HG03097 (cell line): ENCODE results near the gene LCE1A.

Experiments used
- ATAC-seq: cut with Tn5 transposase; IDR thresholded peaks from one replicate; pipeline ENCODE4 v1.9.1; 2021; ENCODE audit not compliant: unreplicated experiment, low FRiP score

Gene LCE1A

GRCh38 chr1:152827173-152827572, at the start of gene LCE1A:
LCE1A (plus strand) TSS chr1:152827473; CDS start chr1:152827473, 0 bp downstream.
- no peak for ATAC-seq

GRCh38 chr1:152777510-152778137, 49.6 kb upstream of the LCE1A start:
- no peak for ATAC-seq

GRCh38 chr1:152783095-152783494, 44.2 kb upstream of the LCE1A start:
- ATAC-seq = no peak

DNA sequence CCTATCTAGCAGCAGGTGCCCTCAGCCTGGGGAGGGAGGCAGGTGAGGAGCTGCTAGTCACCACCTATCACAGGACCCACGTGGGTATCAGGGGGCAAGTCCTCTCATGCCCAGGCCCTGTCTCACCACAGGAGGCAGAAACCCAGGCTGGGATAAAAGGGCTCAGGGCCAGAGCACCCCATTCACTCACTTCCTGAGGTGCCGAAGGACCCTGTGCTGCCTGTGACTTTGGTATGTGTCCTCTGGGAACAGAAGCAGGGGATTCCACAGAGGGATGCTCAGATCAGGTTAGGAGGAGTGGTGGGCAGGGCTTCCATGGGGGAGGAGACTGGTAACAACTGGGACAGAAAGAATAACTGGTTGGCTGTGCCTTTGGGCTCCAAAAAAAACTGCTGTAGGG, 41.2 kb upstream of the LCE1A start, which contains the start of gene LCE1E:
TSS of gene LCE1E (plus strand) at position 181 of the 400 bp plus-strand sequence. CDS start 1,043 bp downstream, outside the sequence.
- ATAC-seq = no peak

GRCh38 chr1:152795686-152796085, 31.6 kb upstream of the LCE1A start:
- ATAC-seq = no peak

DNA sequence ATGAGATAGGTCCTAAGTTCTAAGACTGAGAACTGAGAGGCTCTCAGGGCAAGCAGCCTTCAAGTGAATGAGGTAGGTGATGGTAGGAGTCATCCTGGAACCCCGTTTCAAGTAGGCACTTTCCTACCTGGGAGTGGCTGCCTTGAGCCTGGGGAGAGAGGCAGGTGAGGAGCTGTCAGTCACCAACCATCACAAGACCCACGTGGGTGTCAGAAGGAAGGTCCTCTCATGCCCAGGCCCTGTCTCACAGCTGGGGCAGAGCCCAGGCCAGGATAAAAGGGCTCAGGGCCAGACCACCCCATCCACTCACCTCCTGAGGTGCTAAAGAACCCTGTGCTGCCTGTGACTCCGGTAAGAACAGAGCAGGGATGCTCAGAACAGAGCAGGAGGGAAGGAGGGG, 30.9 kb upstream of the LCE1A start, which contains the start of gene LCE1D:
TSS of gene LCE1D (plus strand) at position 301 of the 400 bp plus-strand sequence. CDS start 1,074 bp downstream, outside the sequence.
- no peak for ATAC-seq

DNA sequence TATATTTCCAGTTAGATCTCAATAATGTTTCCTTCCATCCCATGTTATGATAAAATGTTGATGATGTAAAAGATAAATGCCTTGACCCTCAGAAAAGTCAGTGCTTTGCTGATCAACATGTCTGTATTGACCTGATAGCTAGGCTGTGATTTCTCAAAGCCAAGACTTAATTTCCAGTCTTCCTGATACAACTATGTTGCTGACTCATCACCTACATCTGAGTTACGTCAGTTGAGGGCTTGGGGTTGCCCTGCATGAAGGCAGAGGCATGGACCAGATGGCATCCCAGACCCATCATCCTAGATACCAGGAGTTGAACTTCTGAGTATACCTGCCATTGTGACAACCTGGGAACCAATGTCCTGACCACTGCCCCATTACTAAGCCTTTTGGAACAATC, 25.9 kb upstream of the LCE1A start:
- ATAC-seq = no peak

- no peak for ATAC-seq
Measured at GRCh38 chr1:152806576-152806975, 20.7 kb upstream of the LCE1A start, which contains the start of gene LCE1C. LCE1C (minus strand) TSS chr1:152806651; CDS start chr1:152805478, 1,173 bp downstream.

GRCh38 chr1:152811050-152811449, 16.2 kb upstream of the LCE1A start:
- no peak for ATAC-seq

GRCh38 chr1:152811671-152812070, 15.6 kb upstream of the LCE1A start, which contains the start of gene LCE1B:
LCE1B (plus strand) TSS chr1:152811971; CDS start chr1:152812447, 476 bp downstream.
- no peak for ATAC-seq

DNA sequence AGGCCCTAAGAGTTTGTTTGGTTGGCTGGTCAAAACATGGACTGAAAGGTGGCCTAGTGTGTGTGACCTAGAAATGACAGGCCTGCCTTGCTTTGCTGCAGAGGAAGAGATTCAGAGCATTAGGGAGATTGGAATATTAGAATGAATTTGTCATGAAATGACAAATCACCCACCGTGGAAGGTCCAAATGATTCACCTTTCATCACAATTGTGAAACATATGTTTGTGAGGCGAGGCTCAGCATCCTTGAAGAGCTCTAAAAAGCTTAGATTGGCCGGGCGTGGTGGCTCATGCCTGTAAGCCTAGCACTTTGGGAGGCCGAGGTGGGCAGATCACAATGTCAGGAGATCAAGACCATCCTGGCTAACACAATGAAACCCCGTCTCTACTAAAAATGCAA, 10.0 kb upstream of the LCE1A start:
- ATAC-seq = no peak

DNA sequence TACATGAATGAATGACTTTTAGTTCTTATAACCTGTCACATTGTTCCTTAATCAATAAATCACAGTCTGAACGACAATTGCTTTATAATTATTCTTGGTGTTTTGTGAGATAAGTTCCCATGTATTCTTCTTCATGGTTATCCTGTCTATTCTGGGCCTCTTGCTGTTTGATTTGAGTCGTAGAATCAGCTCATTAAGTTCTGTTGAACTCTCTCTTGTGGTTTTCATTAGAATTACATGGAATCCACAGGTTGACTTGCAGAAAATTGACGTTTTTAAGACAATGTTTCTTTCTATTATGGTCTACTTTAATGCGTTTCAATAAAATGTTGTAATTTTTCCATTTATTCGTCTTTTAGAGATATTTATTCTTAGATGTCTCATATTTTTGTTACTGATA, 4.0 kb upstream of the LCE1A start:
- no peak for ATAC-seq

DNA sequence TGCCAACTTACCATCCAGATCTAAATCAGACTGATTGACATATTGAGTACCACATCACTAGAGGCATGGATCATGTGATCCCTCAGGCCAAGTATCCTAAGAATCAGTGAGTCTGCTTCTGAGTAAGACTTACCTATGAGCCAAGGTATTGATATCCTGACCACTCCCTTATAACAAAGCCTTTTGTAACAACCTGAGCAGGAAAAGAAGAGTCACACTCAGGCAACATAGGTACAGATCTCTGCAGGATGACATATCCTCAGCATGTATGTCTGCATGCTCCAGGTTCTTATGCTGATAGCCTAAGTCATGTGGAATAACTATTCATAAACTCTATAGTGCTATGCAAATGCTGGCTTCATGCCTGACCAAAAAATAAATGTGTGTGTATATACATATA, 2.3 kb upstream of the LCE1A start:
- no peak for ATAC-seq

DNA sequence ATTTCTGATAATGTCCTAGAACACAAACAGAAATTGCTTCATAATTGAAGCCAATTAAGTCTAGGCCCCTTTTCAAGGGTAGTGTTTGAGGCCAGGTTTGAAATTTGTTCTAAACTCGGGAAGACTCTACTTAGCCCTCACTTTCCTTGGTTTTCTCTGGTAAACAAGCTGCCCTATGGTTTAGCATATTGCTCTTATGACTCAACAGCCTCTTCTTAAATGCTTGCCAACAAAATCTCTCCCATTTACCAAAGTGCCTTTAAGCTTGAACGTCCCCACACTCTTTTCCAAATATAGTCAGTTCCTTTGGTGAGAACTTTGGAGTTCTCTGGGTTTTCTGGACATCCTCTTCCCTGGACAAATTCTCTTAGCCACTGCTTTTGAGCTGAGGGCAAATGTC, 9.6 kb downstream of the LCE1A start:
- ATAC-seq = no peak

DNA sequence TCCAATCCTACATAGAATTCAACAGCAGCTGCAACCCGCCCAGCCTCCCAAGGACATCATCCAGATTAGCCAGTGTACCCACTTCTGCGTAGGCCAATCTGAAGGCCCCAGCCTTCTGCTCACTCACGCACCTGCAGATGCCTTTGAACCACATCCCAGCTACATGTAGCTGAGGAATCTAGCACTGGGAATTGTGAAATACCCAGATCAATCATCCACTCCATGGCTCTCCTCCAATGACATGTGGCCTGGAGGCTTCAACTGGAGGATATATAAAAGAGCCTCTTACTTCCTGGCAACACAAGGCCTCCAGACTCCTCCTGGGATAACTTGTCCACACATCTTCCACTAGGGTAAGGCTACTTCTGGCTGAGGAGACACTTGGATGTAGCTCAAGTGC, 15.3 kb downstream of the LCE1A start, which contains the start of gene LCE6A:
TSS of gene LCE6A (plus strand) at position 301 of the 400 bp plus-strand sequence. CDS start 665 bp downstream, outside the sequence.
- ATAC-seq = no peak

DNA sequence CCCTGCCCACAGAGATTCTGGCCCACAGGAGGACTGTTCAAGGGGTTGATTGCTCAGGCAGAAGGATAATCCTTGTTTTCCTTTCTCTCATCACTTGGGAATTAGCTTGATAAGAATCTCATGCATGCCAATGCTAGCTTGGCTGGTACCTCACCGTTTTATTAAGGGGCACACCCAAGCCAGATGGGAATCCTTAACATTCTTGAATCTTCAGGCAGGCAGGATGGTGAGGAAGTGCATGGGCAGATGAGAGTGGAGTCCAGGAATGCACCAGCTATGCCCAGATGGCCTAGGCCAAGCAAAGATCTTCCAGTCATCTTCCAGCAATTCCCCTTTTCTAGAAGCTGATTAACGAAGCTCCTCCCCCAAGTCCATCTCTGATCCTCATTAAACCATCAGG, 28.4 kb downstream of the LCE1A start:
- no peak for ATAC-seq

- ATAC-seq = no peak
Measured at GRCh38 chr1:152858062-152858461, 30.8 kb downstream of the LCE1A start.

- ATAC-seq = no peak
Measured at GRCh38 chr1:152859696-152860095, 32.4 kb downstream of the LCE1A start, which contains the start of gene LCE7A. LCE7A (plus strand) TSS chr1:152859996; CDS start chr1:152860698, 702 bp downstream.

DNA sequence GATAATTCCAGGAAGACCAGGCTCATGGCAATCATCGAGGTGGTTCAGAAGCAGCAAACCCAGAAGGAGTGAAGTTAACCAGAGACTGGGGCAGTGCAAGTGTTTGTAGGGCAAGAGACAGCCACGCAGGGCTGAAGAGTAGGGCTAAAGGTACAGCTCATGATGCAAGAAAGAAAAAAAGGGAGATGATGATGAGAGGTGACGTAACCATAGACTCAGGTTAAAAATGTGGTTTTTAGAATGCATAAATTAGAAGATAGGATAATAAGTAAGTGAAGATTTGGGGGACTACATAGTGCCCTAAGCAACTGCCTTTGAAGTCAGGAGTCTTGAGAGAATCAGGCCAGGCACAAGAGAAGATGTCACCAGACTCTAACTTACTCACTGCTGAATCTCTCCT, 32.9 kb downstream of the LCE1A start:
- ATAC-seq = no peak

DNA sequence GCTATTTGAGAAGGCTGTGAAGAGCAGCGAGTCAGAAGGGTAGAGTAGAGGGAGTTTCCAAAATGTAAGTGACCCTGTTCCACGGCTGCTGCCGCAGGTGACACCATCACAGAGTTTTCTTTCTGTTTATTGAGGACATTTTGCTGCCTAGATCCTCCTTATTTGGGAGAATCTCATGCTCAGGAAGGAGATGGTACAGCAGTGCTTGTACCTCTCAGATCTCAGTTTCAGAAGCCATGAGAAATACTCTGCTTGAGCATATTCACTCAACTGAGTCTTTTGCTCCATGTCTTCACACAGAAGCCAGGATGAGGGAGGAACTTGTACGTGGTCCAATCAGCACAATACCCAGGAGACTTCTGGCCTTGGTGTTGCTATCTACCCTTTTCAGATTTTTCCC, 34.1 kb downstream of the LCE1A start:
- no peak for ATAC-seq

DNA sequence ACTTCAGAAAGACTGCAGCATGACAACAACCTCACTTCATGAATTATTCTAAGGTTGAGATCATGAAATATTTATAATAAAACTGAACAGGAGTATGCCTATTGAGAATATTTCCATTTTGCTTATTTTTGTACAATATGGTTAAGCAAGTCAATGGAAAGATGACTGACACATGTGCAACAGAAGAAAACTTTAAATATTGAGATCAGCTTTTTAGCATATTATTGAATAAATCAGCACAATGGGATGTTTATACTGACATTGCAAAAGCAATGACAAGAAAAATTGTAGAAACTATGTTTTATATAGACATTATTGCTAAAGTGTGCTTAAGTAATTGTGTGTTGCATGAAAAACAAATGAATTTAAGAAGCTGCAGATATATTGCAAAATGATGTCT, 37.2 kb downstream of the LCE1A start:
- ATAC-seq = no peak

DNA sequence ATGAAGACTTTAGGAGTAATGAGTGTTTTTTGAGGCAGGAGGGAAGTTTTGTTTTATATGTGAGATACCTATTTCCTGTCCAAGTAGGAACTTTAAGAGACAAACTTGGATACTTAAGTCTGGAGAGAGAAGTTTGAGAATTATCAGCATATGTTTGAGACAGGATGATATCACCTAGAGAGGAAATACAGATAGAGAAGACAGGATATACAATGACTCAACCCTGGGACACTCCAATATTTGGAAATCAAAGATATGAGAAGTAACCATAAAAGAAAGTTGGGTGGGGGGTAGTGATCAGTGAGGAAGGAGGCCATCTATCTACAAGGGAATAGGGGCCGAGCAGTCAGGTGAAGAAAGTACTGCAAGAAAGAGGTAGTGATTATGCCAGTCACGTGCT, 39.0 kb downstream of the LCE1A start:
- no peak for ATAC-seq
